ENCODE results near the gene BUB1B.

The BUB1B gene

DNA sequence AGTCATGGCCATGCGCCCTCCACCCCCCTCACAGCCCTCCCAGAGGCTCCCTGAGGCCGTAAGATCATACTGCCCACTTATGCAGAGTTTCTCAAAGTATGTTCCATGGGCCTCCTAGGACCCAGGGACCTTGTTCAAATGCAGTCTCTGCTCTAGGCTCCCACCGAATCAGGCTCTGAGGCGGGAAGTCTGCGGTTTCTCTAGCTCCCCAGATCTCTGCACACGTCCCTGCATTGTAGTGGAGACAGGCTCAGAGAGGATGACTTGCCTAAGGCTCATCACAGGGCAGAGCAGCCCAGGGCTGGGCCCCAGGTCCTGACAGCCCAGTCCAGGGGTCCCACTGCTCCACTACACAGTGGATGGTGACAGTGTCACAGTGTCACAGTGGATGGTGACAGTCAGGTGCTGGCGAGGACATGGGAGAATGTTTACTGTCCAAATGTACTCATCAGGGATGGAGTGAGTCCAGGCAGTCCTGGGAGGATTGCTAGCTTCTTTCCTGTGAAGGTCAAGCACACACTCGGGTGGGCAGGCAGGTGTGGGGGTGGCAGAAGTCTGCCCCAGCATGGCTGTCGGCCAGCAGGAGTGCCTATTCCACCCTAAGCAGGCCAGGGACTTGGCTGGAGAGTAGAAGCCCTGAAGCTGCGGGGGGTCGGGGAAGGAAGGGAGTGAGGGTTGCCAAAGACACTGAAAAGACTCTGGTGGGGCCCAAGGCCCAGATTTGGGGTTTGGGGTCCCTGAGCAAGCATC lies 109.6 kb downstream of the BUB1B start:
- no peak for TF ChIP-seq EZH2phosphoT487 (IDR thresholded peaks at IDR 0.05; ENCODE audit: borderline replicate concordance, low read length)
- no peak for TF ChIP-seq CTCF (IDR thresholded peaks at IDR 0.05; ENCODE audit: low read depth, low read length, poor library complexity, severe bottlenecking)
- Histone ChIP-seq H3K4me2 (ENCODE audit: low read length) (no peak overlapping the region), H3K4me3 (ENCODE audit: low read length) (no peak overlapping the region)

More for the DNA sequence above, 109.6 kb downstream of the BUB1B start:
- Histone ChIP-seq H3K36me3 (ENCODE audit: control insufficient read depth, low read length) (no peaks in the 10 kb centered on the region), H3K4me1 (ENCODE audit: control insufficient read depth, low read length) (peaks cover 3% of the 10 kb centered on the region; the same call in 1 of the 2 replicates), H4K20me1 (ENCODE audit: control insufficient read depth, insufficient read depth, low read depth, low read length) (no peaks in the 10 kb centered on the region), H3K79me2 (ENCODE audit: control insufficient read depth, low read length) (no peaks in the 10 kb centered on the region), H3K9me2 (replicated peaks; ENCODE audit: control insufficient read depth, low read length) (no peaks in the 10 kb centered on the region), H3K27me3 (ENCODE audit: control insufficient read depth, low read length) (peaks cover 6% of the 10 kb centered on the region; the same call in 1 of the 2 replicates), H3F3A (ENCODE audit: control insufficient read depth, insufficient read depth) (no peaks in the 10 kb centered on the region), H3K27ac (ENCODE audit: low read depth, low read length) (no peak overlapping the region), H3K9me3 (ENCODE audit: control insufficient read depth, insufficient read depth, low read length) (no peaks in the 10 kb centered on the region)

Measured in DOHH2 (cell line).